ENCODE results near the gene PDE9A. TPM values are rescaled to one million over a fixed set of nuclear protein-coding genes. Genes with fewer than 3 reads are reported as not detected.

The PDE9A gene
- 0.16 and 3.2 TPM in 2 replicates for total RNA-seq

DNA sequence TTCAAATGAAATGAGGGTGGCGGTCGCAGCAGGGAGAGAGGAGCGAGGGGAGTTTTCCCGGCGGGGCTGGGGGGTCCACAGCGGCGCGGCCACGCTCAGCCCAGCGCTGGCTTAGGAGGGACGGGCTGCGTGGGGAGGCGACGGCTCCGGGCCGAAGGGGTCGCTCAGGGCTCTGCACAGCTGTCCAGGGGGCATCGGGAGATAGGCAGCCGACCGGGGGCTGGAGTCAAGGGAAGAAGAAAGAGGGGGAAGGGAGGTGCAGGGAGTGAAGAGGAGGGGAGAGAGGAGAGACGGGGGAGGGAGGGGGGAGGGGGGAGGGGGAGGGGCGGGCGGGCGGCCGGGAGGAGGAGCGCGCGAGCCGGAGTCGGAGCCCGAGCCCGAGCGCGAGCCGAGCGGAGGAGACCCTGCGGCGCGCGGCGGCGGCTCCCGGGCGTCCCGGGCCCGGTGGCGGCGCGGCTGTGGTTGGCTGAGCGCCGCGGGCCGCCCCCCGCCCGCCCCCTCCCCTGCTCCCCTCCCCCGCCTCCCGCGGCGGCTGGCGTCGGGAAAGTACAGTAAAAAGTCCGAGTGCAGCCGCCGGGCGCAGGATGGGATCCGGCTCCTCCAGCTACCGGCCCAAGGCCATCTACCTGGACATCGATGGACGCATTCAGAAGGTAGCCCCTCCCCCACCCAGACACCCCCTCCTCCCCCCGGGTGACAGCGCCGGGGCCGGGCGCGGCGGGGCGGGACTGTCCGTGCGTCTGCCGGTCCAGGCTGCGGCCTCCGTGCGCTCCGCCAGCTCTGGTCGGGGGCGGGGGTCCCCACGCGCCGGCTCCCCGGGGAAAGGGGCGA, at the start of gene PDE9A:
Gene PDE9A, plus strand, starts transcription at position 391 of the 831 bp plus-strand sequence. Its CDS starts 194 bp downstream, at position 585.

Other genes starting within 250 kb of the PDE9A start
- not detected in 2 replicates for gene UBASH3A, start 249.7 kb upstream of the PDE9A start, total RNA-seq
- gene RSPH1, start 157.4 kb upstream of the PDE9A start, total RNA-seq = not detected in 2 replicates
- 1.1 and 1.3 TPM in 2 replicates for gene SLC37A1, start 139.8 kb upstream of the PDE9A start, total RNA-seq
- gene WDR4, start 225.9 kb downstream of the PDE9A start, total RNA-seq = 6.0 and 12.1 TPM in 2 replicates
- gene NDUFV3, start 239.7 kb downstream of the PDE9A start, total RNA-seq = 53.9 and 55.2 TPM in 2 replicates

All from cardiac atrium fibroblast (primary cell).